ENCODE data around the gene CAPN12. TPM values are rescaled to one million over a fixed set of nuclear protein-coding genes. Genes with fewer than 3 reads are reported as not detected.
"Not testable (repeated sequence)": the region's sequence is repeated elsewhere in the genome, so short reads cannot be mapped to it uniquely, and the experiment has no call there.

Gene CAPN12
- total and polyA plus RNA-seq, 12 donors: 0.15 to 3.6 (median 0.63) TPM

GRCh38 chr19:38786572-38787265, 42.4 kb upstream of the CAPN12 start:
- intact Hi-C loops (cut with DNase I): no loop called here
- DNase-seq: no peak
- Histone ChIP-seq H3K4me1 (no peaks in the 10 kb centered on the region), H3K27ac (no peak overlapping the region), H3K4me3 (no peak overlapping the region), H3K36me3 (no peaks in the 10 kb centered on the region), H3K9me3 (no peaks in the 10 kb centered on the region), H3K27me3 (peaks cover 0 to 3% (median 0%) of the 10 kb centered on the region in 7 donors)
- ATAC-seq: no peak
- no peak for TF ChIP-seq CTCF (IDR thresholded peaks at IDR 0.05)
- WGBS, 2 donors: 76 to 78% methylated on average over 11 of the region's 11 CpGs

- 90 to 94% methylated on average over 3 of the region's 3 CpGs for WGBS, 2 donors
Measured at GRCh38 chr19:38786061-38786460, 41.8 kb upstream of the CAPN12 start.

GRCh38 chr19:38785187-38785699, 41.0 kb upstream of the CAPN12 start:
- no peak overlapping the region for H3K27ac ChIP-seq
- peaks cover 0 to 8% (median 3%) of the 10 kb centered on the region in 7 donors for H3K27me3 ChIP-seq
- TF ChIP-seq CTCF (IDR thresholded peaks at IDR 0.05): no peak
- no peaks in the 10 kb centered on the region for H3K36me3 ChIP-seq
- no peaks in the 10 kb centered on the region for H3K4me1 ChIP-seq
- intact Hi-C loops (cut with DNase I): no loop called here
- ATAC-seq (no peak), DNase-seq (no peak)
- 98% methylated on average over 7 of the region's 7 CpGs for WGBS, 2 donors
- no peak overlapping the region for H3K4me3 ChIP-seq
- H3K9me3 ChIP-seq: no peaks in the 10 kb centered on the region

More at GRCh38 chr19:38786061-38786460, 41.8 kb upstream of the CAPN12 start:
- ATAC-seq; H3K36me3 ChIP-seq; H3K27me3 ChIP-seq; H3K27ac ChIP-seq; intact Hi-C loops (cut with DNase I); H3K9me3 ChIP-seq; DNase-seq; H3K4me1 ChIP-seq; H3K4me3 ChIP-seq: not testable (repeated sequence)

- WGBS, 2 donors: 72 to 88% methylated on average over 3 of the region's 3 CpGs
- H3K27ac ChIP-seq: no peak overlapping the region
- H3K4me1 ChIP-seq: no peaks in the 10 kb centered on the region
- H3K9me3 ChIP-seq: no peaks in the 10 kb centered on the region
- no peak for TF ChIP-seq CTCF (IDR thresholded peaks at IDR 0.05)
- ATAC-seq: no peak
- peaks cover 0 to 8% (median 4%) of the 10 kb centered on the region in 7 donors for H3K27me3 ChIP-seq
- DNase-seq: no peak
- no peaks in the 10 kb centered on the region for H3K36me3 ChIP-seq
- intact Hi-C loops (cut with DNase I): no loop called here
- H3K4me3 ChIP-seq: no peak overlapping the region
Measured at GRCh38 chr19:38784224-38784623, 40.0 kb upstream of the CAPN12 start.

- 90% methylated on average over 13 of the region's 13 CpGs for WGBS, 2 donors
Measured at GRCh38 chr19:38782212-38782611, 37.9 kb upstream of the CAPN12 start.

More at GRCh38 chr19:38782212-38782611, 37.9 kb upstream of the CAPN12 start:
- intact Hi-C loops (cut with DNase I); ATAC-seq; H3K9me3 ChIP-seq; H3K4me3 ChIP-seq; H3K4me1 ChIP-seq; DNase-seq; H3K27ac ChIP-seq; H3K36me3 ChIP-seq: not testable (repeated sequence)
- H3K27me3 ChIP-seq: peaks cover 0 to 11% (median 4%) of the 10 kb centered on the region in 7 donors

Measured in heart right ventricle (tissue), 16 donors.